GM13976 (cell line): ENCODE results near the gene INTU.
A peak's percentile ranks its signal among the peaks of the same experiment; 100 is the strongest.

Source experiments
- DNase-seq: peaks from one replicate; pipeline ENCODE4 v3.0.0; 2012; ENCODE audit warnings: low spot score
- in situ Hi-C: fragments of 300-500 bp; cut with MboI; formaldehyde crosslinking; loops from one replicate; pipeline ENCODE4 v1.12.0; 2022; ENCODE audit warnings: low sequenced_read_pairs, mixed read lengths, inconsistent platforms; ENCODE audit not compliant: unreplicated experiment
- TF ChIP-seq, protein P1 (sequence below): IDR thresholded peaks from 2 replicates; pipeline ENCODE4 v1.5.1; 2012; ENCODE audit warnings: borderline replicate concordance, mild to moderate bottlenecking; ENCODE audit not compliant: insufficient read depth; ENCODE audit errors: extremely low read depth, missing control alignments, control extremely low read depth

INTU gene

DNA sequence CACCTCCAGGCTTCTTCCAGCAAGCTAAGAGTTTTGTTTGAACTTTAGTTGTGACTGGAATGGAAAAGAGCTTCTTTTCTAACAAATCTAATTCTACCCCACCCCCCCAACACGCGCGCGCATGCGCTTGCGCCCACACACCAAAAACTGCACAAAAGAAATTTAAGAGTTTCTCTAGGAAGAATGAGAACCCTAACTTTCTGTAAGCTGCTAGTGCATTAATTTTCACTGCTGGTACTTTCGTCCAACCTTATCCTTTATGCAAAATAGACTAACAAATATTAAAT lies 9.0 kb upstream of the INTU start:
- peak; percentile 31 for DNase-seq
- TF ChIP-seq, protein P1, sequence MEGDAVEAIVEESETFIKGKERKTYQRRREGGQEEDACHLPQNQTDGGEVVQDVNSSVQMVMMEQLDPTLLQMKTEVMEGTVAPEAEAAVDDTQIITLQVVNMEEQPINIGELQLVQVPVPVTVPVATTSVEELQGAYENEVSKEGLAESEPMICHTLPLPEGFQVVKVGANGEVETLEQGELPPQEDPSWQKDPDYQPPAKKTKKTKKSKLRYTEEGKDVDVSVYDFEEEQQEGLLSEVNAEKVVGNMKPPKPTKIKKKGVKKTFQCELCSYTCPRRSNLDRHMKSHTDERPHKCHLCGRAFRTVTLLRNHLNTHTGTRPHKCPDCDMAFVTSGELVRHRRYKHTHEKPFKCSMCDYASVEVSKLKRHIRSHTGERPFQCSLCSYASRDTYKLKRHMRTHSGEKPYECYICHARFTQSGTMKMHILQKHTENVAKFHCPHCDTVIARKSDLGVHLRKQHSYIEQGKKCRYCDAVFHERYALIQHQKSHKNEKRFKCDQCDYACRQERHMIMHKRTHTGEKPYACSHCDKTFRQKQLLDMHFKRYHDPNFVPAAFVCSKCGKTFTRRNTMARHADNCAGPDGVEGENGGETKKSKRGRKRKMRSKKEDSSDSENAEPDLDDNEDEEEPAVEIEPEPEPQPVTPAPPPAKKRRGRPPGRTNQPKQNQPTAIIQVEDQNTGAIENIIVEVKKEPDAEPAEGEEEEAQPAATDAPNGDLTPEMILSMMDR = no peak
- in situ Hi-C loops = no loop called here

DNA sequence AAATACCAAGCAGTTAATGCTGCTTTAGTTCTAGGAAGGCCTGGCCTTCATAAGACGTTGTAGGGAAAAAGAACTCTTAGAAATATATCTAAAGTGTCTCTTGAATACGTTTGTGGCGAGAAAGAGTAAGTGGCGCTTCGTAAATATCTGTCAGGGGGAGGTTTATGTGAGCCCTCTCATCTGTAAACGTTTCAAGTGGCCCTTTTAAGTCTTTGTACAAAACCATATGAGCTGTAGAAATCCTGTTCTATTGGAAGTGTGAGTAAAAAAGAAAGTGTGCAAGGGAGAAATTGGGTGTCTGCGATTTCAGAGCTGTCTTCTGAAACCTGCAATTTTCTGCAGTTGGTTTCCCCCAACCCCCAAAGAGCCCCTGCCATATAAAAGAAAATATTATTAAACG lies 8.6 kb upstream of the INTU start:
- TF ChIP-seq, protein P1 = no peak
- in situ Hi-C loops = no loop called here
- no peak for DNase-seq

- no peak for DNase-seq
- in situ Hi-C loops = no loop called here
- TF ChIP-seq, protein P1 = no peak
Measured at GRCh38 chr4:127629371-127629770, 3.4 kb upstream of the INTU start.

GRCh38 chr4:127630152-127630551 lies 2.6 kb upstream of the INTU start:
- DNase-seq = no peak
- TF ChIP-seq, protein P1 = no peak
- in situ Hi-C loops = no loop called here

DNA sequence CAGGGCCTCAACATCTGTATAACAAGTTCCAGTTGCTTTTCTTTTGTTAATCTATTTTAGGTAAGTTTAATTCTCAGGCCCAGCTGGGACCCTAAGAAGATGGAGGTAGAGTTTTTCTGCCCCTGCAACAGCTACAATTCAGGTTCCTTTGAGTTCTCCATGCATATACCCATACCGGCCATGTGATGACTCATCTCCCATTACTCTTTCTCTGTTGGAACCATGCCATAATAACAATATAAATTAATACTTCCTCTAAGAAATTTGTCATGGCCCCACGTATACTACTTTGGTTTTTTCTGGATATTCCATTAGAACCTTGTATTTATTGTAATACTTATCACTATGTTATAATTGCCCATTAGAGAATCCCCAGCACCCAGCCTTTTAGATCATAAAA lies 1.3 kb upstream of the INTU start:
- no peak for DNase-seq
- TF ChIP-seq, protein P1 = no peak
- in situ Hi-C loops = no loop called here

- DNase-seq = no peak
- in situ Hi-C loops = no loop called here
Measured at GRCh38 chr4:127634181-127634580, 1.4 kb downstream of the INTU start.

GRCh38 chr4:127641524-127641923 lies 8.8 kb downstream of the INTU start:
- DNase-seq = no peak
- TF ChIP-seq, protein P1 = no peak
- in situ Hi-C loops = no loop called here

More at GRCh38 chr4:127634181-127634580, 1.4 kb downstream of the INTU start:
- TF ChIP-seq, protein P1 = no peak
